ENCODE data around the gene TEX10. TPM values are rescaled to one million over a fixed set of nuclear protein-coding genes. Genes with fewer than 3 reads are reported as not detected.

Gene TEX10
- total and polyA plus RNA-seq, 9 of the 15 experiments (the other 6 are each of a cell fraction or from before 2014, with no cell fraction given) = 27.8 to 60.0 (median 47.9) TPM

- TF ChIP-seq PKNOX1 (IDR thresholded peaks at IDR 0.05) = peak; percentile 69
Observed at GRCh38 chr9:100282388-100282719, 70.4 kb downstream of the TEX10 start (continued).

- Histone ChIP-seq H3K4me3 (no peak overlapping the region), H3K4me2 (ENCODE audit: insufficient read depth, low read length) (peak overlapping the region; percentile 16; the same call in 1 of the 2 replicates), H3K79me2 (ENCODE audit: control insufficient read depth, insufficient read depth, low read length) (no peaks in the 10 kb centered on the region), H3K9me3 (replicated peaks; ENCODE audit: control insufficient read depth, insufficient read depth, low read depth, low read length) (peaks cover 5% of the 10 kb centered on the region), H3K27ac (ENCODE audit: extremely low read depth, low read depth, low read length) (peak overlapping the region; percentile 48; the same call in 2 of the 3 replicates), H2AFZ (ENCODE audit: low read depth, low read length) (peak overlapping the region; percentile 18), H3K27me3 (ENCODE audit: control insufficient read depth in 2 of 2, insufficient read depth in 2 of 2, low read length in 2 of 2) (no peaks in the 10 kb centered on the region), H3K9me1 (ENCODE audit: control insufficient read depth, insufficient read depth, low read length) (no peaks in the 10 kb centered on the region), H3K36me3 (ENCODE audit: control insufficient read depth, insufficient read depth, low read length) (peaks cover 26% of the 10 kb centered on the region), H3K9ac (ENCODE audit: insufficient read depth in 1 of 2, low read depth in 2 of 2, low read length in 2 of 2) (peak overlapping the region; percentile 6 to 27; a peak in 2 of 4 replicates), H3K4me1 (replicated peaks in 1 of 2; ENCODE audit: control insufficient read depth in 2 of 2, insufficient read depth in 2 of 2, low read length in 2 of 2) (peaks cover 0 to 26% of the 10 kb centered on the region in 2 experiments; a peak in 4 of 5 replicates), H4K20me1 (replicated peaks; ENCODE audit: control insufficient read depth, insufficient read depth, low read length) (no peaks in the 10 kb centered on the region)
- BruUV-seq (replicated peaks) = no TSS peak
- CTCF ChIA-PET (ENCODE audit: low intra/inter-chr PET ratio) = no interaction called here
- intact Hi-C loops (cut with micrococcal nuclease) = loop anchor here (10.0 kb wide), 1 partner anchor 313 kb away; no protein-coding TSS in a partner anchor
- WGBS (ENCODE audit: insufficient coverage, low coverage, missing lambda C conversion rate) = 14% methylated on average over 7 of the region's 7 CpGs
- DNase-seq (ENCODE audit: extremely low read depth in 1 of 4, low spot score in 3 of 4) (peak in 3 of 4 experiments; percentile 23 to 75 (median 51)), FAIRE-seq (peak; percentile 68), ATAC-seq (peak; percentile 81)
- in situ Hi-C loops (cut with MboI) = no loop called here
- POLR2A ChIA-PET = interaction anchor here (0.5 to 1.6 kb wide), 2 partner anchors 56 to 268 kb away, joined by 3 read pairs; no protein-coding TSS in a partner anchor
- TF ChIP-seq MGA (IDR thresholded peaks at IDR 0.05) = peak; percentile 5; the same call in 1 of the 2 replicates
- TF ChIP-seq ARNT (IDR thresholded peaks at IDR 0.05) = no peak
- no peak for TF ChIP-seq CREB3 (tag; conservative IDR thresholded peaks at IDR 0.05; ENCODE audit: low read depth)
- peak; percentile 32; the same call in 1 of the 2 replicates for TF ChIP-seq EP300 (IDR thresholded peaks at IDR 0.05; ENCODE audit: low read length)
Observed at GRCh38 chr9:100281676-100282387, 70.9 kb downstream of the TEX10 start.
